ENCODE measurements around the gene UNC119. TPM values are rescaled to one million over a fixed set of nuclear protein-coding genes. Genes with fewer than 3 reads are reported as not detected.

Gene UNC119
- total and polyA plus RNA-seq, 2 donors (not counting 1 experiment from before 2014, with no cell fraction given) = 19.2 to 26.4 TPM

GRCh38 chr17:28518578-28518977 is 33.8 kb downstream of the UNC119 start:
- TF ChIP-seq CTCF (conservative IDR thresholded peaks at IDR 0.05 in 1 of 2, IDR thresholded peaks at IDR 0.05 in 1 of 2; ENCODE audit: low read depth in 1 of 2, low read length in 2 of 2) = no peak
- no peak for TF ChIP-seq EZH2 (IDR thresholded peaks at IDR 0.05; ENCODE audit: low read length, missing control alignments)

GRCh38 chr17:28518132-28518531 is 34.3 kb downstream of the UNC119 start:
- Histone ChIP-seq H3K4me1 (ENCODE audit: control insufficient read depth, extremely low read depth, insufficient read depth, low read length) (no peaks in the 10 kb centered on the region), H3K27ac (ENCODE audit: insufficient read depth, low read length) (no peak overlapping the region), H3K36me3 (ENCODE audit: control insufficient read depth, insufficient read depth, low read length) (no peaks in the 10 kb centered on the region), H2AFZ (ENCODE audit: low read length) (no peak overlapping the region), H4K20me1 (ENCODE audit: control insufficient read depth, extremely low read depth, insufficient read depth, low read length) (no peaks in the 10 kb centered on the region), H3K79me2 (ENCODE audit: control insufficient read depth, insufficient read depth, low read length) (no peaks in the 10 kb centered on the region), H3K4me3 (replicated peaks in 1 of 4; ENCODE audit: control extremely low read depth in 1 of 4, insufficient read depth in 1 of 4, low read depth in 3 of 4, low read length in 4 of 4) (no peak overlapping the region), H3K27me3 (ENCODE audit: control insufficient read depth, insufficient read depth, low read length) (no peaks in the 10 kb centered on the region), H3K4me2 (ENCODE audit: extremely low read depth, insufficient read depth, low read length) (no peak overlapping the region), H3K9ac (ENCODE audit: insufficient read depth, low read length) (no peak overlapping the region), H3K9me3 (ENCODE audit: control insufficient read depth, insufficient read depth, low read depth, low read length) (no peaks in the 10 kb centered on the region)
- no peak for TF ChIP-seq EZH2 (IDR thresholded peaks at IDR 0.05; ENCODE audit: low read length, missing control alignments)
- TF ChIP-seq CTCF (conservative IDR thresholded peaks at IDR 0.05 in 1 of 2, IDR thresholded peaks at IDR 0.05 in 1 of 2; ENCODE audit: low read depth in 1 of 2, low read length in 2 of 2) = no peak
- DNase-seq (ENCODE audit: low read depth in 2 of 2) = no peak

More at GRCh38 chr17:28518578-28518977, 33.8 kb downstream of the UNC119 start:
- Histone ChIP-seq H3K27ac (ENCODE audit: insufficient read depth, low read length) (no peak overlapping the region), H3K4me1 (ENCODE audit: control insufficient read depth, extremely low read depth, insufficient read depth, low read length) (no peaks in the 10 kb centered on the region), H3K9ac (ENCODE audit: insufficient read depth, low read length) (no peak overlapping the region), H4K20me1 (ENCODE audit: control insufficient read depth, extremely low read depth, insufficient read depth, low read length) (no peaks in the 10 kb centered on the region), H3K4me3 (replicated peaks in 1 of 4; ENCODE audit: control extremely low read depth in 1 of 4, insufficient read depth in 1 of 4, low read depth in 3 of 4, low read length in 4 of 4) (no peak overlapping the region), H3K36me3 (ENCODE audit: control insufficient read depth, insufficient read depth, low read length) (no peaks in the 10 kb centered on the region), H3K4me2 (ENCODE audit: extremely low read depth, insufficient read depth, low read length) (no peak overlapping the region), H3K79me2 (ENCODE audit: control insufficient read depth, insufficient read depth, low read length) (no peaks in the 10 kb centered on the region), H3K9me3 (ENCODE audit: control insufficient read depth, insufficient read depth, low read depth, low read length) (no peaks in the 10 kb centered on the region), H3K27me3 (ENCODE audit: control insufficient read depth, insufficient read depth, low read length) (no peaks in the 10 kb centered on the region), H2AFZ (ENCODE audit: low read length) (no peak overlapping the region)
- DNase-seq (ENCODE audit: low read depth in 2 of 2) = no peak

GRCh38 chr17:28515518-28515917 is 36.9 kb downstream of the UNC119 start:
- peaks cover 2% of the 10 kb centered on the region for H3K27me3 ChIP-seq (ENCODE audit: control insufficient read depth, insufficient read depth, low read length)
- no peaks in the 10 kb centered on the region for H4K20me1 ChIP-seq (ENCODE audit: control insufficient read depth, extremely low read depth, insufficient read depth, low read length)
- no peaks in the 10 kb centered on the region for H3K79me2 ChIP-seq (ENCODE audit: control insufficient read depth, insufficient read depth, low read length)
- H3K4me1 ChIP-seq (ENCODE audit: control insufficient read depth, extremely low read depth, insufficient read depth, low read length) = no peaks in the 10 kb centered on the region
- no peak overlapping the region for H3K4me2 ChIP-seq (ENCODE audit: extremely low read depth, insufficient read depth, low read length)
- H3K9me3 ChIP-seq (ENCODE audit: control insufficient read depth, insufficient read depth, low read depth, low read length) = no peaks in the 10 kb centered on the region
- no peak overlapping the region for H3K27ac ChIP-seq (ENCODE audit: insufficient read depth, low read length)
- H3K4me3 ChIP-seq (replicated peaks in 1 of 4; ENCODE audit: control extremely low read depth in 1 of 4, insufficient read depth in 1 of 4, low read depth in 3 of 4, low read length in 4 of 4) = no peak overlapping the region
- H3K9ac ChIP-seq (ENCODE audit: insufficient read depth, low read length) = no peak overlapping the region
- no peak for TF ChIP-seq CTCF (conservative IDR thresholded peaks at IDR 0.05 in 1 of 2, IDR thresholded peaks at IDR 0.05 in 1 of 2; ENCODE audit: low read depth in 1 of 2, low read length in 2 of 2)
- no peak for TF ChIP-seq EZH2 (IDR thresholded peaks at IDR 0.05; ENCODE audit: low read length, missing control alignments)
- H3K36me3 ChIP-seq (ENCODE audit: control insufficient read depth, insufficient read depth, low read length) = no peaks in the 10 kb centered on the region
- H2AFZ ChIP-seq (ENCODE audit: low read length) = no peak overlapping the region
- DNase-seq (ENCODE audit: low read depth in 2 of 2) = no peak
